NCI-H1436 (cell line): ENCODE data around the gene OAS1.
"Not testable (repeated sequence)": the region's sequence is repeated elsewhere in the genome, so short reads cannot be mapped to it uniquely, and the experiment has no call there.

Experiments used
- DNase-seq: peaks from one replicate; lab custom pipeline; 2025; lab: John Stamatoyannopoulos, UW

Gene OAS1

DNA sequence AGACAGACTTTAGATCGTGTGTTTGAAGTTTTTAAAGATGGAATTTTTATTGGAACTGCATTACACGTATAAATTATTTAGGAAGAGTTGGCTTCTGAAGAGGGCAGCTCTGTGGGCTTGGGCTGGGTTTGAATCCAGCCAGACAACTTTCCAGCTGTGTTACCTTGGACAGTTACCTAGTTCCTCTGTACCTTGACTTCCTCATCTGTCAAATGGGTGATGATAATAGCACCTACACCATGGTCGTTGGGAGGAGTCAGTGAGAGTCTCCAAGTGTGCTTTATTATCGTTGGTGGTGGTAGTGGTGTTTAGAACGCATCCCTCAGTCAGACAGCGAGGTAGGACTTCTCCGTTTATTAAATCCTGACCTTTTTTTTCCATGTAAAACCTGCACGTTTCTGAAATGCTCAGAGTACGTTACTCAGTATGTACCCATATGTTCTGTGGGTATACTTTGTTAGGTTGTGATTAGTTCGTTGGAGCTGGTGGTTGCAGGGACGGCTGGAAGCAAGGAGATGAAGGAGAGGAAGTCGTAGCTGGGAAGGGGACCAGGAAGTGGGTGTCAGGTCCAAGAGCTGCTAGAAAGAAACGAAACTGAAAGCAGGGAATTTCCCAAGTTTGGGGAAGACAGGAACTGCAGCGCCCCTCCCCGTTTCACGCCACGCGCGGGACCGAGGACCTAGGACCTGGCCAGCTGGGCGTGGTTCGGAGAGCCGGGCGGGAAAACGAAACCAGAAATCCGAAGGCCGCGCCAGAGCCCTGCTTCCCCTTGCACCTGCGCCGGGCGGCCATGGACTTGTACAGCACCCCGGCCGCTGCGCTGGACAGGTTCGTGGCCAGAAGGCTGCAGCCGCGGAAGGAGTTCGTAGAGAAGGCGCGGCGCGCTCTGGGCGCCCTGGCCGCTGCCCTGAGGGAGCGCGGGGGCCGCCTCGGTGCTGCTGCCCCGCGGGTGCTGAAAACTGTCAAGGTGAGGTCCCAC, 31.3 kb downstream of the OAS1 start, which contains the start of gene OAS3:
Gene OAS3 (plus strand): TSS at position 734 of the 979 bp plus-strand sequence. CDS start 57 bp downstream, at position 791.
- DNase-seq = peak; percentile 29

DNA sequence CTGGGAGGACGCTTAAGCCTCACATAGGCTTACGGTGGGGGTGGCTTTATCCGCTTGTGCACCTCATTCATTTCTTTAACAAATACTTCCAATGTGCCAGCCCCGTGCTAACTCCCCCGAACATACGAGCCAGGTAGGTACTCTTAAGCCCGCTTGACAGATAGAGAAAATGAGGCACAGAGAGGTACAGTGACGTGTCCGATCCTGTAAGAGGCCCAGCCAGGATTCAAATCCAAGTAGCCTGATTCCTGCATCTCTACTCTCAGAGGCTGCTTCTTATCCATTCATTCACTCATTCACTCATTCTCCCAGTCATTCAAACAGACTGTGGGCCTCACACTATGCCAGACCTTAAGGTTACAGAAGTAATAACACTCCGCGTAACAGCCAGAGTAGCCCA, 32.0 kb downstream of the OAS1 start:
- DNase-seq = no peak

DNA sequence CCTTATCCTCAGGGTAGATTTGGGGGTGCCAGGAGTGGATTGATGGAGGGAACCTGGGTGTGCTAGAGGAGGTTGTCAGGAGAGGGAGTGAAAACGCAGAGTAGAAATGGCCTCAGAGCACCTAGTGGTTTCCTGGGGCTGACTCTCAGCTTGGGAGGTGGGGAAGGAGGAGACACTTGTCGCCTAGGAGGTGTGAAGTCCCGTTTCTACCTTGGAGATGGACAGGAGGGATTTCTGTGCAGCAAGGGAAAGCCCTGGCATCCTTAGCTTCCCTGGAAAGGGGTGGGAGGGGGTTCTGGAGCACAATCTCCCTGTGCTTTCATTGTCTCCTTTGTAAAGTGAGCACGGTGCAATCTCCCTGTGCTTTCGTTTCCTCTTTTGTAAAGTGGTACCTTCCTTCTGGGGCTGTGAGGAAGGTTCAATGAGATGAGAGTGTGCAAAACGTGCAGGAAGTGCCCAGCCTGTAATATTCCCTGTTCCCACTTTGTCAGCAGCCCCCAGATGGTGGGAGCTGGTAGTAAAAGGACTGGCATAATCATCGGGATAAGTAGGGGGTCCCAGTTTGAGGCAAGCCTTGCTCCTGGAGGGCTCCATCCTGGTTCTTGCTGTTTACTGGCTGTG, 33.1 kb downstream of the OAS1 start:
- DNase-seq = no peak

DNA sequence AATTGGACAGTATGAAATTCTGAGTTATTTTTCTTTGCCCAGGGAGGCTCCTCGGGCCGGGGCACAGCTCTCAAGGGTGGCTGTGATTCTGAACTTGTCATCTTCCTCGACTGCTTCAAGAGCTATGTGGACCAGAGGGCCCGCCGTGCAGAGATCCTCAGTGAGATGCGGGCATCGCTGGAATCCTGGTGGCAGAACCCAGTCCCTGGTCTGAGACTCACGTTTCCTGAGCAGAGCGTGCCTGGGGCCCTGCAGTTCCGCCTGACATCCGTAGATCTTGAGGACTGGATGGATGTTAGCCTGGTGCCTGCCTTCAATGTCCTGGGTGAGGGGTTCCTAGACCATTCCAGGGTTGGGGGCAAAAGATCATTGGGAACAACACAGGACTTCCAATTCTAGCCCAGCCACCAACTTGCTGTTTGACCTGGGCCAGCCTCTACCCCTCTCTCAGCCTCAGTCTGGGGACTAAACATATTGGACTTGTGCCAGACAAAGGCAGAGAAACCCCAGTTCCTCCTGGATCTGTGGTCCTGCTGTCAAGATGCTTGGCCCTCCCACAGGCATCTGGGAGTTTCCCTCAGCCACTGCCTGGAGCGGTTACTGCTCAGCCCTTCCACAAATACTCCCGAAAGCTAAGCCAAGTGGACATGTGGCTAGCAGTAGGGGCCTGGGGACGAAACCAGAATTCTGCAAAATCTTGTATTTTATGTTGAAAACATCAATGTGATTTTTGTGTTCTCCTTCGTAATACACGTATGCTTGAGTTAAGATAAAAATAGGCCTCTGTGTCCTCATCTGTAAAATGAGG, 35.0 kb downstream of the OAS1 start:
- no peak for DNase-seq

DNA sequence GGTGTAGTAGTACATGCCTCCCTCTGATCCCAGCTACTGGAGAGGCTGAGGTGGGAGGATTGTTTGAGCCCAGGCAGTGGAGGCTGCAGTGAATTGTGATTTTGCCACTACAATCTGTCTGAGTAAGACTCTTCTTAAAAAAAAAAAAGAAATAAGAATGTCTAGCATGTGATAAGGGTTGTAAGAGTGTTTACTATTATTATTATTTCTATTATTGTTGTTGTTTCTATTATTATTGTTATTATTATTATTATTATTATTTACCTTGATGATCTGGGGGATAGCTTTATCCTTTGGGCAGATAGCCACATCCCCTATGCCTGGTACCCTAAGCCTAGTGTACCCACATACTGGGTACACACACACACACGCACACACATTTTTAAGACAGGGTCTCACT, 35.8 kb downstream of the OAS1 start:
- no peak for DNase-seq

DNA sequence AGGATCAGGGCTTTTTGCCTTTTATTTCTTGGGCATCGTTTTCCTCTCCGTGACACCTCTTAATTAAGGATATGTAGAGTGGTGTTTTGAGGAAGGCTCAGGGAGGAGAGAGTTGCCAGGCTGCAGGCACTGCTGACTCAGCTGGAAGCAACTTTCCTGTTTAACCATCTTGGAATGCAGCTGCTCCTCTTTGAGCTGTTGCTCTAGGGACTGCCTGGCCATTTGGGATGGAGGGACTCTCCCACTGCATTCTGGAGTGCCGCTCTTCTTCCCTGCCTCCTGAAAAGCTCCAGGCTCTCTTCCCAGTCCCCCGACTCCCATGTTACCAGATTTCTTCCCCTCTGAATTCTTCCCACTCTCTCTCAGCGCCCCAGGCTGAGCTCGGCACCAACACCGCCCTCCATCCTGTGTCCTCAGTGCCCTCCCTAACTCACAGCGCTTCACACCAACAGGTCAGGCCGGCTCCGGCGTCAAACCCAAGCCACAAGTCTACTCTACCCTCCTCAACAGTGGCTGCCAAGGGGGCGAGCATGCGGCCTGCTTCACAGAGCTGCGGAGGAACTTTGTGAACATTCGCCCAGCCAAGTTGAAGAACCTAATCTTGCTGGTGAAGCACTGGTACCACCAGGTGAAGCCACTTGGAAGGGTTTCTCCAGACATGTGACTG, 37.4 kb downstream of the OAS1 start:
- no peak for DNase-seq

DNA sequence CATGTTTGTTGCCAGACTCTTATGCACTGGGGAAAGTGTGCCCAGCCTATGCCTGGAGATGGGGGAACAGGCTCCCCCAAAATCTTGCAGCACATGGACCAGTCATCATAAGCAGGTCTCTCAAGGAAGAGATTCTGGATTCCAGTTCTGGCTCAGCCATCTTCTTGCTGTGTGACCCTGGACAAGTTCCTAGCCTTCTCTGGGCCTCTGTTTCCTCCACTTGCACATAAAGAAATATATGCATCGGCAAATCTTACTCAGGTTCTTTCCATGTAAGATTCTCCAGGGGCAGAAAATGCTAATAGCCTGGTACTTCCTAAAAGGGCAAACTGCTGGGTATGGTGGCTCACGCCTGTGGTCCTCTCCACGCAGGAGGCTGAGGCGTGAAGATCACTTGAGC, 38.8 kb downstream of the OAS1 start:
- no peak for DNase-seq

DNA sequence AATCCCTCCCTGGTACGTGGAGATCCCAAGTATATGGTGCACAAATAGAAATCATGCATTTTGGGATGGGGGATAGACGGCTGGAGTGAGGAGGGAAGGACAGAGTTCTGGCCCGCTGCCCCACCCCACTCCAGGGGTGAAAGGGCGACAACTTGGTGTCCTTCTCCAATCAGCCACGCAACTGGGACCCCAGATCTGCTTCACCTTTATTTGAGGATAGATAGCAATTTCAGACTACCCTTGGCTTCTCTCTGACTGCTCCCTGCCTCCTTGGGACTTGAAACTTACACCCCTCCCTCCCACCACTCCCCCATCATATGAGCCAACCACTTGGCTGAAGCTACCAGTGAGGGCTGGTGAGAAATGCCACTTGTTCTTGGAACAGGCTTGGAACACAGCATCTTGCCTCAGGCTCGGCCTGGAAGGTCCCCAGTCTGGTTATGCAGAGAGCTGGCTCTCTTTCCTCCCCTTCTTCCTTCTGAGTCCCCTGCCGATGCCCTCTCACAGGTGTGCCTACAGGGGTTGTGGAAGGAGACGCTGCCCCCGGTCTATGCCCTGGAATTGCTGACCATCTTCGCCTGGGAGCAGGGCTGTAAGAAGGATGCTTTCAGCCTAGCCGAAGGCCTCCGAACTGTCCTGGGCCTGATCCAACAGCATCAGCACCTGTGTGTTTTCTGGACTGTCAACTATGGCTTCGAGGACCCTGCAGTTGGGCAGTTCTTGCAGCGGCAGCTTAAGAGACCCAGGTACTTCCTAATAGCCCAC, 39.7 kb downstream of the OAS1 start:
- DNase-seq = no peak

DNA sequence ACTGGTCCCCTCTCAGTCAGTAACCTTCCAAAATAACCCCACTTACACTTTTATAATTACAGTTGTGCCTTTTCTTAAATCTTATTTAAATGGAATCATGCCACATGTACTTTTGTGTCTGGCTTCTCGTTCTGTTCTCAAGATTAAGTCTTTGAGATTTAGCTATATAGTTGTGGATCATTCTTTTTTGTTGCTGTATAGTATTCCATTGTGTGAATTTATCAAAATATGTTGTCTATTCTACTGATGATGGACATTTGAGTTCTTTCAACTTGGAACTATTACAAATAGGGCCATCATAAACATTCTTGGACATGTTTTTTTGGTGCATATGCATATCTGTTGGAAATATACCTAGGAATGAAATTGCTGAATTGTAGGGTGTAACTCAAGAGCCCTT, 40.6 kb downstream of the OAS1 start:
- DNase-seq = no peak

DNA sequence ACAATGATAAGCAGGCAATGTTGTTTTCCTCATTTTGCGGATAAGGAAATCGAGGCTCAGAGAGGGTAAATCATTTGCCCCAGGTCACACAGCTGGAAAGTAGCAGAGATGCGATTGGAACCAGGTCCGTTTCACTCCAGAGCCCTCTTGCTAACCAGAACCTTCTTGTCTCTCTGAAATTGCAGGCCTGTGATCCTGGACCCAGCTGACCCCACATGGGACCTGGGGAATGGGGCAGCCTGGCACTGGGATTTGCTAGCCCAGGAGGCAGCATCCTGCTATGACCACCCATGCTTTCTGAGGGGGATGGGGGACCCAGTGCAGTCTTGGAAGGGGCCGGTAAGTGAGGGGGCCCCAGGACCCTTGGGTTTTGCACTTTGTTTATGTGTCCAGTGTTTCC, 41.0 kb downstream of the OAS1 start:
- no peak for DNase-seq

DNA sequence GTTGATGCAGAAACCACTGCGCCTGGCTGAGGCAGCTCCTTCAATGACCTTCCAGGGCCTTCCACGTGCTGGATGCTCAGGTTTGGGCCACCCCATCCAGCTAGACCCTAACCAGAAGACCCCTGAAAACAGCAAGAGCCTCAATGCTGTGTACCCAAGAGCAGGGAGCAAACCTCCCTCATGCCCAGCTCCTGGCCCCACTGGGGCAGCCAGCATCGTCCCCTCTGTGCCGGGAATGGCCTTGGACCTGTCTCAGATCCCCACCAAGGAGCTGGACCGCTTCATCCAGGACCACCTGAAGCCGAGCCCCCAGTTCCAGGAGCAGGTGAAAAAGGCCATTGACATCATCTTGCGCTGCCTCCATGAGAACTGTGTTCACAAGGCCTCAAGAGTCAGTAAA, 42.0 kb downstream of the OAS1 start:
- DNase-seq = no peak

DNA sequence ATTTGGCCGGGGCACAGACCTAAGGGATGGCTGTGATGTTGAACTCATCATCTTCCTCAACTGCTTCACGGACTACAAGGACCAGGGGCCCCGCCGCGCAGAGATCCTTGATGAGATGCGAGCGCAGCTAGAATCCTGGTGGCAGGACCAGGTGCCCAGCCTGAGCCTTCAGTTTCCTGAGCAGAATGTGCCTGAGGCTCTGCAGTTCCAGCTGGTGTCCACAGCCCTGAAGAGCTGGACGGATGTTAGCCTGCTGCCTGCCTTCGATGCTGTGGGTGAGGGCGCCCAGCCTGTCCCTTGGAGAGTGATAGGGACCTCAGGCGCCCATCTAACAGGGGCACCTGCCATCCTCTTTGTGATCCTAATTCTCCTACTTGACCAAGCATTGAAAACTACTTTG, 43.9 kb downstream of the OAS1 start:
- no peak for DNase-seq

DNA sequence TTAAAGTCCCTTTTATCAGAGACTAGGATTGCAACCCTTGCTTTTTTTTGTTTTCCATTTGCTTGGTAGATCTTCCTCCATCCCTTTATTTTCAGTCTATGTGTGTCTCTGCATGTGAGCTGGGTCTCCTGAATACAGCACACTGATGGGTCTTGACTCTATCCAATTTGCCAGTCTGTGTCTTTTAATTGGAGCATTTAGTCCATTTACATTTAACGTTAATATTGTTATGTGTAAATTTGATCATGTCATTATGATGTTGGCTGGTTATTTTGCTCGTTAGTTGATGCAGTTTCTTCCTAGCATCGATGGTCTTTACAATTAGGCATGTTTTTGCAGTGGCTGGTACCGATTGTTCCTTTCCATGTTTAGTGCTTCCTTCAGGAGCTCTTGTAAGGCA, 50.4 kb downstream of the OAS1 start:
- DNase-seq = not testable (repeated sequence)

DNA sequence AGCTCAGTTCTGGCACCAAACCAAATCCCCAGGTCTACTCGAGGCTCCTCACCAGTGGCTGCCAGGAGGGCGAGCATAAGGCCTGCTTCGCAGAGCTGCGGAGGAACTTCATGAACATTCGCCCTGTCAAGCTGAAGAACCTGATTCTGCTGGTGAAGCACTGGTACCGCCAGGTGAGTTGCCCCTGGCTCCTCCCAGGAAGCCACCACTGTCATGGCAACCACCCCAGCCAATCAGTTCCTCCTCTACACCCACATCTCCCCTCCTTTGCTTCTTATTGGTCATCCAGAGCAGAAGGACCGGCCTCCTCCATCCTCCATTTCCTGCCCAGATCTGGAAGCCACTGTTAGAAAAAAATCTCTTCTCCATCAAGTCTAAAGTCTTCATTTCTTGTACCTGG, 54.3 kb downstream of the OAS1 start:
- no peak for DNase-seq

DNA sequence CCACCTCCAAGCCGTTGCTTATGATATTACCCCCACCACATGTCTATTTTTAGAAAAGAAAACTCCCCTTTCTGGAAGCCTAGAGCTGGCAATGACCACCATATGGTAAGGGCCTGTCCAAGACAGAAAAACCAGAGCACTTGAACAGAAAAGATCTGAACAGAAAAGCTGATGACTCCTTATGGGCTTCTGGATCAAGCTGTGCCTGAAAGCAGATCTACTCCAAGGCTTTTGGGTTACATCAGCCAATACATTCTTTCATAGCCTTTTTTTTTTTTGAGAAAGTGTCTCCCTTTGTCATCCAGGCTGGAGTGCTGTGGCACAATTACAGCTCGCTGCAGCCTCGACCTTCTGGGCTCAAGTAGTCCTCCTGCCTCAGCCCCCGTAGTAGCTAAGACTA, 54.8 kb downstream of the OAS1 start:
- no peak for DNase-seq

DNA sequence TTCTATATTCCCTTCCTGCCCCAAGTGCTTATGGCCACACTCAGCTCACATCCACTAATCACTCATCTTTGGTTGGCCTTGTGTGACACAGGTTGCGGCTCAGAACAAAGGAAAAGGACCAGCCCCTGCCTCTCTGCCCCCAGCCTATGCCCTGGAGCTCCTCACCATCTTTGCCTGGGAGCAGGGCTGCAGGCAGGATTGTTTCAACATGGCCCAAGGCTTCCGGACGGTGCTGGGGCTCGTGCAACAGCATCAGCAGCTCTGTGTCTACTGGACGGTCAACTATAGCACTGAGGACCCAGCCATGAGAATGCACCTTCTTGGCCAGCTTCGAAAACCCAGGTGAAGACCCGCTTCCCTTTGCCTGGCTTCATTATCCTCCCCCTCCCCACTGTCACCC, 55.8 kb downstream of the OAS1 start:
- DNase-seq = no peak

DNA sequence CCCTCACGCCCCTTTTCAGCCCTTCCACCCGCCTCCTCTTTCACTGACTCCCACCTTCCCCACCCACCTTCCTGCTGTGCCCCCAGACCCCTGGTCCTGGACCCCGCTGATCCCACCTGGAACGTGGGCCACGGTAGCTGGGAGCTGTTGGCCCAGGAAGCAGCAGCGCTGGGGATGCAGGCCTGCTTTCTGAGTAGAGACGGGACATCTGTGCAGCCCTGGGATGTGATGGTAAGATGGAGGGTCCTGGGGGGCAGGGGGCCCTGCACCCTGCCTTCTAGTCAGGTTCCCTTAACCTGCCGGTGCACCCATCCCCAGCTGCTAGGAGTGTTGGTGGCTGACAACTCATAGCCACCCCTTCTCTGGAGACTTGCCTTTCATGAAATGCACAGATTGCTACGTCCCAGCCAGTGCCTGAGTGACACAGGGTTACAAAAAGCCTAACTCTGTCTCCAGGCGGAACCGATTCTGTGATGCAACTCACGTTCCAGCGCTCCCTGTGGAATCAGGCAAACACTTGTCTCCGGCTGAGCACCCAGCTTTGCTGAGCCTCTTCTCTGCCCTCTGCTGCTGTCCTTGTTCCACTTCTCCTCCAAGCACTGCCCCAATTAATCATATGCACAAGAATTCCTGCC, 56.6 kb downstream of the OAS1 start:
- no peak for DNase-seq

DNA sequence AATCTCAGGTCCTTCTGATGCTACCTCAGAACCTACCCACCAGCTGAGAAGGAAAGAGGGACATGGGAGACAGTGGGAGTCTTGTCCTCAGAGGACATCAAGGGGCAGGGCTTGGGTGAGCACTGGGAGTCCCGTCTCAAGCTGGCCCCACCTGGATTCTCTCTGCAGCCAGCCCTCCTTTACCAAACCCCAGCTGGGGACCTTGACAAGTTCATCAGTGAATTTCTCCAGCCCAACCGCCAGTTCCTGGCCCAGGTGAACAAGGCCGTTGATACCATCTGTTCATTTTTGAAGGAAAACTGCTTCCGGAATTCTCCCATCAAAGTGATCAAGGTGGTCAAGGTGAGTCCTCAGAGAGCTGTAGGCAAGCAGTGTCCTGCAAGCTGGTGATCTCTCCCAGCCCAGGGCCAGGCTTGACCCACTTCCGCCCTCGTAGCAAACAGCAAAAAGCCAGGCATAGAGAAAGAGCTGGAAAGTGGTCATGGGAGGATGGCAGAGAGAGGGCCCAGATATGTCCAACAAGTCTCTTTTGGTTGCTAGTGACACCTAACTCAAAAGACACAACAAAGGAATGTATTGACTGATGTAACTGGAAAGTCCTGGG, 57.4 kb downstream of the OAS1 start:
- no peak for DNase-seq

DNA sequence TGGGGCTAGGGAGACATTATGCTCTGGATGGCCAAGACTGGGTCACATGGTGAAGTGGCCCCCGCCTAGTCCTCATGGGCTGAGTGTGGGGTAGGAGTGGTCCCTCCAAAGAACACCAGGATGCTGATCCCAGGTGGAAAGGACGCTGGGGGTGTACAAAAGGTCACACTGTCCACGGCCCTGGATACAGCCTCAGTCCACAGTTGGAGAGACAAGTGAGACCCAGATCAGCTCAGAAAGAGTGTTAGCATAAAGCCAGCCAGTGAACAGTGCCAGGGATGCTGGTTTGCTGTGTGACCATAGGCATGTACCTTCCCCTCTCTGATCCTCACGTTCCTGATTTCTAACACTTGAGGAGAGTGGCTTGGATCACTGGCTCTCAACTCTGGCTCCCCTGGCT, 58.2 kb downstream of the OAS1 start:
- no peak for DNase-seq

DNA sequence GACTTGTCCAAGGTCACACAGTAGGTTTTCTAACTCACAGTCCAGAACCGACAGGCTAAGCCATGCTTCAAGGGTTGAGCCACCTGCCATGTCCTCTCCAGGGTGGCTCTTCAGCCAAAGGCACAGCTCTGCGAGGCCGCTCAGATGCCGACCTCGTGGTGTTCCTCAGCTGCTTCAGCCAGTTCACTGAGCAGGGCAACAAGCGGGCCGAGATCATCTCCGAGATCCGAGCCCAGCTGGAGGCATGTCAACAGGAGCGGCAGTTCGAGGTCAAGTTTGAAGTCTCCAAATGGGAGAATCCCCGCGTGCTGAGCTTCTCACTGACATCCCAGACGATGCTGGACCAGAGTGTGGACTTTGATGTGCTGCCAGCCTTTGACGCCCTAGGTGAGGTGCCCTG, 58.9 kb downstream of the OAS1 start:
- no peak for DNase-seq
